Tibial artery (tissue), 4 donors: ENCODE results near the gene DNAJC13.

Experiments used
- DNase-seq, 2 donors: peaks; one replicate each; pipeline ENCODE4 v3.0.0-alpha.2; 2019
- H3K27ac ChIP-seq, 2 donors: fragments of 200-600 bp; sonication (generic) in 1 of 2; 1 replicate in 1 of 2; 2 replicates in 1 of 2; pipeline ENCODE4 v1.5.1; 2018 to 2019; ENCODE audit warnings: mild to moderate bottlenecking in 1 of 2
- H3K27me3 ChIP-seq, 2 donors: fragments of 200-600 bp; sonication (generic) in 1 of 2; one replicate each; pipeline versions ENCODE4 v1.5.1 to v1.6.0; 2016 to 2019
- H3K36me3 ChIP-seq, 3 donors: fragments of 200-600 bp; sonication (generic) in 2 of 3; one replicate each; pipeline ENCODE4 v1.5.1; 2016 to 2019; ENCODE audit warnings: mild to moderate bottlenecking in 2 of 3
- H3K4me1 ChIP-seq, 4 donors: fragments of 200-600 bp; sonication (generic) in 2 of 4; 1 replicate in 3 of 4; 2 replicates in 1 of 4; pipeline ENCODE4 v1.5.1; 2016 to 2019
- H3K4me3 ChIP-seq, 2 donors: fragments of 200-600 bp; sonication (generic) in 1 of 2; 1 replicate in 1 of 2; 2 replicates in 1 of 2; pipeline ENCODE4 v1.5.1; 2018 to 2019; ENCODE audit warnings: mild to moderate bottlenecking in 2 of 2
- H3K9me3 ChIP-seq, 3 donors: fragments of 200-600 bp; sonication (generic) in 1 of 3; one replicate each; pipeline ENCODE4 v1.5.1; 2016 to 2019
- intact Hi-C: fragments of 100-400 bp; cut with DNase I; formaldehyde crosslinking; loops from one replicate; pipeline ENCODE4 v1.15.0; 2023; ENCODE audit warnings: low total_unique reads
- TF ChIP-seq, protein P1 (sequence below), 2 experiments: fragments of 200-600 bp in 1 of 2; fragments of 450-650 bp in 1 of 2; IDR thresholded peaks; one replicate each; pipeline ENCODE4 v1.5.1; 2017 to 2019; ENCODE audit warnings: antibody characterized with exemption in 2 of 2, mild to moderate bottlenecking in 1 of 2, moderate library complexity in 1 of 2

DNAJC13 gene

DNA sequence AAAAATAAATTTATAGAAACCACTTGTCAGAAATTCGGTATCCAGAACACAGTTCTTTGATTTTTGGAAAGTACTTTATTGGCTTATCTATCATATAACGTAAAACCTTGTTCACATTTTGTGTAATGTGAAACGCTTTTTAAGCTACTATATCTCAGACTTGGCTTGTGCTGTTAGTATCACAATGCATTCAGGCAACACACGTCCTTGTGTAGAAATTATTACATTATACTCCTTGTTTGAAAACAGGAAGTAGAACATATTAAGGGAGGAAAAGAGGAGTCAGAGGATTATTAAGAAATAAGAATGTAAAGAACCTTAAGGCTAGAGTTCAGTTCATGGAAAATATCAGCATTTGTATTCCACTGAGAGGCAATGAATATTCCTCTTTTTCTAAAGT is 1.6 kb downstream of the DNAJC13 start:
- Histone ChIP-seq H3K9me3 (no peaks in the 10 kb centered on the region), H3K4me3 (peak overlapping the region; percentile 86 to 88), H3K4me1 (peaks cover 0 to 56% (median 20%) of the 10 kb centered on the region in 4 donors), H3K36me3 (no peaks in the 10 kb centered on the region), H3K27ac (no peak overlapping the region), H3K27me3 (no peaks in the 10 kb centered on the region)
- intact Hi-C loops: no loop called here
- TF ChIP-seq, protein P1, sequence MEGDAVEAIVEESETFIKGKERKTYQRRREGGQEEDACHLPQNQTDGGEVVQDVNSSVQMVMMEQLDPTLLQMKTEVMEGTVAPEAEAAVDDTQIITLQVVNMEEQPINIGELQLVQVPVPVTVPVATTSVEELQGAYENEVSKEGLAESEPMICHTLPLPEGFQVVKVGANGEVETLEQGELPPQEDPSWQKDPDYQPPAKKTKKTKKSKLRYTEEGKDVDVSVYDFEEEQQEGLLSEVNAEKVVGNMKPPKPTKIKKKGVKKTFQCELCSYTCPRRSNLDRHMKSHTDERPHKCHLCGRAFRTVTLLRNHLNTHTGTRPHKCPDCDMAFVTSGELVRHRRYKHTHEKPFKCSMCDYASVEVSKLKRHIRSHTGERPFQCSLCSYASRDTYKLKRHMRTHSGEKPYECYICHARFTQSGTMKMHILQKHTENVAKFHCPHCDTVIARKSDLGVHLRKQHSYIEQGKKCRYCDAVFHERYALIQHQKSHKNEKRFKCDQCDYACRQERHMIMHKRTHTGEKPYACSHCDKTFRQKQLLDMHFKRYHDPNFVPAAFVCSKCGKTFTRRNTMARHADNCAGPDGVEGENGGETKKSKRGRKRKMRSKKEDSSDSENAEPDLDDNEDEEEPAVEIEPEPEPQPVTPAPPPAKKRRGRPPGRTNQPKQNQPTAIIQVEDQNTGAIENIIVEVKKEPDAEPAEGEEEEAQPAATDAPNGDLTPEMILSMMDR (IDR thresholded peaks at IDR 0.05): no peak
- DNase-seq: no peak

DNA sequence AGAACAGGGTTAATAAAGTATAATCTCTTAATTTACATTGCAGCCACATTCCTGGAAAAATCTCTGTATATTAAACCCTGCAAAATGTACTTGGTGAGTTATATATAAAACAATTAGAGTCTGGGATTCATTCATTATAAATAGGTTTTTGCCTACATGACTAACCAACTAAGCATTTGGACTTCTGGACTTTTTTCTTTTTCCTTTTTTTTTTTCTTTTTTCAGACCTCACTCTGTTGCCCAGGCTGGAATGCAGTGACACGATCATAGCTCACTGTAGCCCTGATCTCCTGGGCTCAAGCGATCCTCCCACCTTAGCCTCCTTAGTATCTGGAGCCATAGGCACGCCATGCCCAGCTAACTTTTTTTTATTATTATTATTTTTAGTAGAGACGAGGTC is 4.5 kb downstream of the DNAJC13 start:
- no peak for DNase-seq
- no peaks in the 10 kb centered on the region for H3K27me3 ChIP-seq
- intact Hi-C loops: no loop called here
- H3K36me3 ChIP-seq: no peaks in the 10 kb centered on the region
- H3K4me3 ChIP-seq: no peak overlapping the region
- no peaks in the 10 kb centered on the region for H3K9me3 ChIP-seq
- TF ChIP-seq, protein P1 (IDR thresholded peaks at IDR 0.05): no peak
- H3K4me1 ChIP-seq: peaks cover 0 to 67% (median 23%) of the 10 kb centered on the region in 4 donors
- H3K27ac ChIP-seq: no peak overlapping the region

DNA sequence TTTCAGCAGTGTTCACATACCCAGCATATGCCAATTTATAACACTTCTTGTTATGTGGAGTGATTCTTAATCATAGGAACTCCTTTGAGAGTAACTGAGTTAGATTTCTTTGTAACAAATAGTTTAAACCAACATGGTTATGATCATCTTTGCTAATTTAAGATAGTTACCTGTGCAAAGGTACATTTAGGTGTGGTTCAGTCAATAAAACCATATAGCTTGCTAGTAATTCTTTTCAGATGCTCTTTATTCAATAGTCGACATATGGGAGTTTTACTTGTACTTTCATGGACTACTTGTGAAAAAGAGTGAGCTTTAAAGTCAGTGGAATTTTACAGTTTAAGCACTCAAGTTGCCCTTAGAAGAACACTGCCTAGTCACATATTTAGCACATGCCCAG is 5.2 kb downstream of the DNAJC13 start:
- no peak for DNase-seq

DNA sequence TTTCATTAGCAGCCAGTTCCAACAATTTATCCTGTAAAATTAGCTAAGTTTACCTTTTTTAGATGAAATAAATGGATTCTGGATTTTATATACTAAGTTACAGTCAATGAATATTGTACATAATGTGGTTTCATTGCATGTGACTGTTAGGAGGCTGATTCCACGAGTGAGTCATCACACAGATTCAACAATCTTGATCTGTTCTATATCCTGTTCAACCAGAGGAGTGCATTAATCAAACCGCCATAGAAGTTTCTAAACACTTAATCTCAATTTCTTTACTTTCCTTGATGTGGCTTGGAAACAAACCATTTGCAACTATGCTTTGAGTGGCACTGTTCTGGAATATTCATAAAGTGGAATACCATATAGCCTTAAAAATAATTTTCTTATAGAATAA is 15.3 kb downstream of the DNAJC13 start:
- TF ChIP-seq, protein P1 (IDR thresholded peaks at IDR 0.05): no peak
- Histone ChIP-seq H3K9me3 (no peaks in the 10 kb centered on the region), H3K27ac (no peak overlapping the region), H3K36me3 (no peaks in the 10 kb centered on the region), H3K4me1 (peaks cover 0 to 14% (median 2%) of the 10 kb centered on the region in 4 donors), H3K27me3 (no peaks in the 10 kb centered on the region), H3K4me3 (no peak overlapping the region)
- intact Hi-C loops: no loop called here
- DNase-seq: no peak

More for the DNA sequence above, 5.2 kb downstream of the DNAJC13 start:
- peaks cover 0 to 67% (median 23%) of the 10 kb centered on the region in 4 donors for H3K4me1 ChIP-seq
- no peaks in the 10 kb centered on the region for H3K9me3 ChIP-seq
- H3K27me3 ChIP-seq: no peaks in the 10 kb centered on the region
- intact Hi-C loops: no loop called here
- H3K36me3 ChIP-seq: no peaks in the 10 kb centered on the region
- H3K4me3 ChIP-seq: no peak overlapping the region
- H3K27ac ChIP-seq: no peak overlapping the region
- TF ChIP-seq, protein P1 (IDR thresholded peaks at IDR 0.05): no peak

DNA sequence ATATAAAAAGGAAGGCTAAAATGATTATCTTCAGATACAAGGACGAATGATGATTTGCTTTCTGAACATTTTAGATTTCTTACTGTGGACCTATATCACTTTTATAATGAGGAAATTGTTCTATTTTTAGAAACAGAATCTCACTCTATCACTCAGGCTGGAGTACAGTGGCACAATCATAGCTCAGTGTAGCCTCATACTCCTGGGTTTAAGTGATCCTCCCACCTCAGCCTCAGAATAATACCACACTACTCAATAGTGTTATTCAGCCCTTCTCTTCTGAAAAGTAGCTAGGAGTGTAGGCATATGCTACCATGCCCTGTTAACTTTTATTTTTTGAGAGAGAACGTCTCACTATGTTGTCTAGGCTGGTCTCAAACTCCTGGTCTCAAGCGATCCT is 15.8 kb downstream of the DNAJC13 start:
- no peak overlapping the region for H3K27ac ChIP-seq
- intact Hi-C loops: no loop called here
- H3K9me3 ChIP-seq: no peaks in the 10 kb centered on the region

More for the DNA sequence above, 15.8 kb downstream of the DNAJC13 start:
- H3K36me3 ChIP-seq: no peaks in the 10 kb centered on the region
- H3K27me3 ChIP-seq: no peaks in the 10 kb centered on the region
- TF ChIP-seq, protein P1 (IDR thresholded peaks at IDR 0.05): no peak
- H3K4me1 ChIP-seq: peaks cover 0 to 14% (median 2%) of the 10 kb centered on the region in 4 donors
- no peak for DNase-seq
- no peak overlapping the region for H3K4me3 ChIP-seq
